Retinal pigment epithelial cell (primary cell): ENCODE data around the gene ANKRD17.

Source experiments
- DNase-seq: peaks from one replicate; pipeline ENCODE4 v3.0.0-alpha.2; 2010; ENCODE audit warnings: low read depth
- H3K4me3 ChIP-seq: 2 replicates; pipeline ENCODE4 v1.5.1; 2011; ENCODE audit warnings: mild to moderate bottlenecking, low read length, control low read depth, moderate library complexity
- TF ChIP-seq, protein P1 (sequence below): conservative IDR thresholded peaks from 2 replicates; pipeline ENCODE4 v1.5.1; 2011; ENCODE audit warnings: low read depth, low read length, control low read depth, inconsistent platforms

The ANKRD17 gene

DNA sequence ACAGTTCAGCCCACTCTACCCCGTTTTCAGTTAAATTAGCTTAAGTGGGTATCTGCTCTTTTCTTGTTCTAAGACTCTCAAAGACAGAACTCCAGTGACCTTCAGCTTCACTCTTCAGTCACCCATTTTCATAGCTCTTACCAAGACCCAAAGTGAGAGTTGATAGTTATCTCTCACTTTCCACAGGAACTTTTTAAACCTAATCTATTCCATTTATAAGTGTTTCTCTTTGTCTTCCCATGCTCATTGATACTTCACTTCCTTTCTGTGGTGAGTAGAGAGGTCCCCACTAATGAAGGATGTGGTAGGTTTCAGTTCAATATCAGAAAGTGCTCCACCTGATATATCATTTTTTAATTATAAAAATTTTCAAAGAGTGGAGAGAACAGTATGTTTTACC, 222.5 kb downstream of the ANKRD17 start:
- TF ChIP-seq, protein P1, sequence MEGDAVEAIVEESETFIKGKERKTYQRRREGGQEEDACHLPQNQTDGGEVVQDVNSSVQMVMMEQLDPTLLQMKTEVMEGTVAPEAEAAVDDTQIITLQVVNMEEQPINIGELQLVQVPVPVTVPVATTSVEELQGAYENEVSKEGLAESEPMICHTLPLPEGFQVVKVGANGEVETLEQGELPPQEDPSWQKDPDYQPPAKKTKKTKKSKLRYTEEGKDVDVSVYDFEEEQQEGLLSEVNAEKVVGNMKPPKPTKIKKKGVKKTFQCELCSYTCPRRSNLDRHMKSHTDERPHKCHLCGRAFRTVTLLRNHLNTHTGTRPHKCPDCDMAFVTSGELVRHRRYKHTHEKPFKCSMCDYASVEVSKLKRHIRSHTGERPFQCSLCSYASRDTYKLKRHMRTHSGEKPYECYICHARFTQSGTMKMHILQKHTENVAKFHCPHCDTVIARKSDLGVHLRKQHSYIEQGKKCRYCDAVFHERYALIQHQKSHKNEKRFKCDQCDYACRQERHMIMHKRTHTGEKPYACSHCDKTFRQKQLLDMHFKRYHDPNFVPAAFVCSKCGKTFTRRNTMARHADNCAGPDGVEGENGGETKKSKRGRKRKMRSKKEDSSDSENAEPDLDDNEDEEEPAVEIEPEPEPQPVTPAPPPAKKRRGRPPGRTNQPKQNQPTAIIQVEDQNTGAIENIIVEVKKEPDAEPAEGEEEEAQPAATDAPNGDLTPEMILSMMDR = no peak
- no peak overlapping the region for H3K4me3 ChIP-seq
- DNase-seq = no peak

DNA sequence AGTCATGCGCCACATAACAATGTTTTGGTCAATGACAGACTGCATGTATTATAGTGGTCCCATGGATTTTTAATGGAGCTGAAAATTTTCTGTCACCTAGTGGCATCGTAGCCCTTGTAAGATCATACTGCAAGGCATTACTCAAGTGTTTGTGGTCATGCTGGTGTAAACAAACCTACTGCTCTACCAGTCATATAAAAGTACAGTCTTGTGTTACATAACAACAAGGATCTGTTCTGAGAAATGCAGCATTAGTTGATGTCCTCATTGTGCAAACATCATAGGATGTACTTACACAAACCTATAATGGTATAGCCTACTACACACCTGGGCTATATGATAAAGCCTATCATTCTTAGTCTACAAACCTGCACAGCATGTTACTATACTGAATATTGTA, 223.7 kb downstream of the ANKRD17 start:
- TF ChIP-seq, protein P1 = no peak
- no peak overlapping the region for H3K4me3 ChIP-seq
- DNase-seq = no peak

DNA sequence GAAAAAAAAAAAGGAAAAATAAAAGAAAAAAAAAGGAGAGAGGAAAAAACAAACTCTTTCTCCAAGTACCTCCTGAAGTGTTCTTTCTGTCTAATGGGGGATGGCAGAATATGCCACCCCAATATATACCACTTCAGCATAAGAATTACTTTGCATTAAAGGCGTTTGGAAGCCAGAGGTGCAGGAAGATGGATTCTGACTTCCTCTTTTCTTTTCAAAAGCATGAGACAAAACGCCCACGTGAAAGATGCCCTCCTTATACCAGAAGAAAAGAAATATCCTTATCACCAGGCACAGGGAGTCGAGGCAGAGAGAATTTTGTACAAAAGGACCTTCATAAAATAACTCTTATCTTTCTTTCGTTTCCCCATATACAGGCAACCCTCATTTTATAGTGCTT, 230.0 kb downstream of the ANKRD17 start:
- TF ChIP-seq, protein P1 = no peak
- no peak overlapping the region for H3K4me3 ChIP-seq

More for the DNA sequence above, 230.0 kb downstream of the ANKRD17 start:
- no peak for DNase-seq
